CD14-positive monocyte (primary cell): ENCODE data around the gene PPFIBP2. TPM values are rescaled to one million over a fixed set of nuclear protein-coding genes. Genes with fewer than 3 reads are reported as not detected.

Experiments
- DNase-seq, 3 donors: peaks; one replicate each; pipeline ENCODE4 v3.0.0-alpha.2; 2011 to 2022
- H2AFZ ChIP-seq: 2 replicates; pipeline ENCODE4 v1.6.0; 2012; ENCODE audit warnings: mild to moderate bottlenecking, low read depth, low read length, inconsistent platforms; ENCODE audit not compliant: insufficient read depth, poor library complexity, severe bottlenecking
- H3K27ac ChIP-seq, 2 donors: 1 replicate in 1 of 2; 2 replicates in 1 of 2; pipeline ENCODE4 v1.5.1; 2012 to 2013; ENCODE audit warnings: low read length in 2 of 2, control low read depth in 1 of 2, inconsistent platforms in 1 of 2, low read depth in 1 of 2, mild to moderate bottlenecking in 1 of 2
- H3K27me3 ChIP-seq, 2 donors: one replicate each; pipeline versions ENCODE4 v1.6.0 to v1.6.1; 2011 to 2013; ENCODE audit warnings: low read length in 2 of 2; ENCODE audit not compliant: control insufficient read depth in 2 of 2, insufficient read depth in 2 of 2
- H3K36me3 ChIP-seq, 2 donors: replicated peaks in 1 of 2; 1 replicate in 1 of 2; 2 replicates in 1 of 2; pipeline versions ENCODE4 v1.5.1 to v1.6.1; 2012 to 2013; ENCODE audit warnings: low read length in 2 of 2, control low read depth in 1 of 2, inconsistent platforms in 1 of 2, mild to moderate bottlenecking in 1 of 2; ENCODE audit not compliant: insufficient read depth in 2 of 2, control insufficient read depth in 1 of 2
- H3K4me1 ChIP-seq, 2 donors: 1 replicate in 1 of 2; 2 replicates in 1 of 2; pipeline versions ENCODE4 v1.5.1 to v1.6.1; 2012 to 2013; ENCODE audit warnings: low read length in 2 of 2, control low read depth in 1 of 2, inconsistent platforms in 1 of 2, mild to moderate bottlenecking in 1 of 2, moderate library complexity in 1 of 2; ENCODE audit not compliant: insufficient read depth in 2 of 2, control insufficient read depth in 1 of 2
- H3K4me2 ChIP-seq: replicated peaks from 2 replicates; pipeline ENCODE3; 2012; ENCODE audit warnings: low read length, moderate library complexity, mild to moderate bottlenecking; ENCODE audit not compliant: poor library complexity, severe bottlenecking; ENCODE audit errors: extremely low read depth
- H3K4me3 ChIP-seq, 3 experiments: fragments of 200-600 bp in 1 of 3; sonication (generic) in 1 of 3; replicated peaks in 1 of 3; 1 replicate in 2 of 3; 2 replicates in 1 of 3; pipeline ENCODE4 v1.5.1; 2011 to 2013; ENCODE audit warnings: low read length in 3 of 3, mild to moderate bottlenecking in 3 of 3, control low read depth in 2 of 3, low read depth in 2 of 3, inconsistent platforms in 1 of 3, moderate library complexity in 1 of 3
- H3K79me2 ChIP-seq: 2 replicates; pipeline ENCODE4 v1.6.0; 2012; ENCODE audit warnings: mild to moderate bottlenecking, control low read depth, inconsistent platforms, low read length, moderate library complexity; ENCODE audit not compliant: insufficient read depth
- H3K9ac ChIP-seq: 2 replicates; pipeline ENCODE4 v1.6.0; 2017; ENCODE audit warnings: low read length, mild to moderate bottlenecking; ENCODE audit not compliant: insufficient read depth, poor library complexity, severe bottlenecking
- H3K9me3 ChIP-seq, 2 donors: replicated peaks in 1 of 2; 1 replicate in 1 of 2; 2 replicates in 1 of 2; pipeline versions ENCODE4 v1.5.1 to v1.6.1; 2012 to 2013; ENCODE audit warnings: low read length in 2 of 2, control low read depth in 1 of 2; ENCODE audit not compliant: control insufficient read depth in 1 of 2, insufficient read depth in 1 of 2
- H4K20me1 ChIP-seq: 2 replicates; pipeline ENCODE4 v1.6.0; 2012; ENCODE audit warnings: mild to moderate bottlenecking, low read length, control low read depth, moderate library complexity; ENCODE audit not compliant: insufficient read depth
- H3K27ac Mint-ChIP-seq, 7 donors: one replicate each; pipeline ENCODE4 v1.8.0; 2020; ENCODE audit warnings: mild to moderate bottlenecking in 7 of 7, mixed read lengths in 7 of 7, moderate library complexity in 6 of 7, inconsistent platforms in 2 of 7
- H3K27me3 Mint-ChIP-seq, 3 donors: one replicate each; pipeline ENCODE4 v1.8.0; 2021 to 2022; ENCODE audit warnings: low read depth in 3 of 3, mild to moderate bottlenecking in 3 of 3, mixed read lengths in 3 of 3, moderate library complexity in 3 of 3, inconsistent platforms in 1 of 3
- H3K36me3 Mint-ChIP-seq, 2 donors: one replicate each; pipeline ENCODE4 v1.8.0; 2020; ENCODE audit warnings: mixed read lengths in 2 of 2, inconsistent platforms in 1 of 2, mild to moderate bottlenecking in 1 of 2
- H3K4me1 Mint-ChIP-seq: one replicate; pipeline ENCODE4 v1.8.0; 2020; ENCODE audit warnings: mild to moderate bottlenecking, mixed read lengths
- H3K4me3 Mint-ChIP-seq, 2 donors: one replicate each; pipeline ENCODE4 v1.8.0; 2020; ENCODE audit warnings: mild to moderate bottlenecking in 2 of 2, mixed read lengths in 2 of 2, moderate library complexity in 1 of 2
- H3K9me3 Mint-ChIP-seq, 7 donors: one replicate each; pipeline ENCODE4 v1.8.0; 2020 to 2022; ENCODE audit warnings: mixed read lengths in 7 of 7, mild to moderate bottlenecking in 6 of 7, moderate library complexity in 6 of 7, inconsistent platforms in 2 of 7
- WGBS: methylation state at CpG from one replicate; pipeline ENCODE4 v1.1.5; 2013; ENCODE audit warnings: missing lambda C conversion rate; ENCODE audit not compliant: insufficient coverage; 5-methylcytosine and 5-hydroxymethylcytosine counted together
- intact Hi-C, 2 donors: fragments of 100-400 bp; cut with micrococcal nuclease; formaldehyde crosslinking; loops; one replicate each; pipeline versions ENCODE4 v1.15.0 to v1.15.1; 2023
- polyA plus RNA-seq, 3 donors: library from polyadenylated mRNA; depleted of rRNA in 1 of 3; unstranded in 2 of 3; stranded (reverse) in 1 of 3; fragments of 300-500 nt in 2 of 3; fragments of >200 nt in 1 of 3; fragmentation: Illumina TruSeq in 2 of 3; gene quantifications; 1 replicate in 2 of 3; 2 replicates in 1 of 3; pipeline ENCODE4 v1.2.3, GENCODE V29; 2012 to 2021
- TF ChIP-seq, protein P1 (sequence below): fragments of 200-600 bp; IDR thresholded peaks from one replicate; pipeline ENCODE4 v1.8.0; 2022; ENCODE audit warnings: antibody characterized with exemption, mild to moderate bottlenecking

The PPFIBP2 gene
- polyA plus RNA-seq, 3 donors = 5.9 to 41.6 (median 8.6) TPM

DNA sequence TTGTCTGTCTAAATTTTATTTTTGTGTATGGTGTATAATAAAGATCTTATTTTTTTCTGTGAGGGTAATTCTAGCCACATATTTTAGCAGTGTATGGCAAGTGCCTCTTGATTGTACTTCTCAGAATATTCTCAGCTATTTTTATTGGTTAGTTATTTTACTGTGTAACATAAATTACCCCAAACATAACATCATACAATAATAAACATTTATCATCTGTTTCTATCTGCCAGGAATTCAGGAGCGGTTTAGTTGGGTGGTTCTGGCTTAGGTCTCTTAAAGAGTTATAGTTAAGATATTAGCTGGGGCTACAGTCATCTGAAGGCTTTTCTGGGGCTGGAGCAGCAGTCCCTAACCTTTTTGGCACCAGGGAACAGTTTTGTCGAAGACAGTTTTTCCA is 47.8 kb downstream of the PPFIBP2 start:
- H3K9ac ChIP-seq = no peak overlapping the region
- Mint-ChIP-seq H3K36me3 (peaks cover 32 to 44% of the 10 kb centered on the region in 2 donors), H3K27ac (no peak overlapping the region), H3K4me3 (no peak overlapping the region), H3K9me3 (peaks cover 0 to 2% (median 0%) of the 10 kb centered on the region in 7 donors), H3K27me3 (peaks cover 2 to 6% (median 6%) of the 10 kb centered on the region in 3 donors), H3K4me1 (no peaks in the 10 kb centered on the region)
- no peak overlapping the region for H3K4me2 ChIP-seq
- H3K79me2 ChIP-seq = no peaks in the 10 kb centered on the region
- H2AFZ ChIP-seq = no peak overlapping the region
- DNase-seq = no peak
- peaks cover 8 to 20% of the 10 kb centered on the region in 2 donors for H3K36me3 ChIP-seq
- TF ChIP-seq, protein P1, sequence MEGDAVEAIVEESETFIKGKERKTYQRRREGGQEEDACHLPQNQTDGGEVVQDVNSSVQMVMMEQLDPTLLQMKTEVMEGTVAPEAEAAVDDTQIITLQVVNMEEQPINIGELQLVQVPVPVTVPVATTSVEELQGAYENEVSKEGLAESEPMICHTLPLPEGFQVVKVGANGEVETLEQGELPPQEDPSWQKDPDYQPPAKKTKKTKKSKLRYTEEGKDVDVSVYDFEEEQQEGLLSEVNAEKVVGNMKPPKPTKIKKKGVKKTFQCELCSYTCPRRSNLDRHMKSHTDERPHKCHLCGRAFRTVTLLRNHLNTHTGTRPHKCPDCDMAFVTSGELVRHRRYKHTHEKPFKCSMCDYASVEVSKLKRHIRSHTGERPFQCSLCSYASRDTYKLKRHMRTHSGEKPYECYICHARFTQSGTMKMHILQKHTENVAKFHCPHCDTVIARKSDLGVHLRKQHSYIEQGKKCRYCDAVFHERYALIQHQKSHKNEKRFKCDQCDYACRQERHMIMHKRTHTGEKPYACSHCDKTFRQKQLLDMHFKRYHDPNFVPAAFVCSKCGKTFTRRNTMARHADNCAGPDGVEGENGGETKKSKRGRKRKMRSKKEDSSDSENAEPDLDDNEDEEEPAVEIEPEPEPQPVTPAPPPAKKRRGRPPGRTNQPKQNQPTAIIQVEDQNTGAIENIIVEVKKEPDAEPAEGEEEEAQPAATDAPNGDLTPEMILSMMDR = no peak
- no peaks in the 10 kb centered on the region for H3K9me3 ChIP-seq
- H3K27ac ChIP-seq = no peak overlapping the region
- intact Hi-C loops = no loop called here
- WGBS = 100% methylated on average over 1 of the region's 2 CpGs
- H3K4me1 ChIP-seq = no peaks in the 10 kb centered on the region
- H3K27me3 ChIP-seq = no peaks in the 10 kb centered on the region
- H3K4me3 ChIP-seq = no peak overlapping the region
- H4K20me1 ChIP-seq = peaks cover 47% of the 10 kb centered on the region

DNA sequence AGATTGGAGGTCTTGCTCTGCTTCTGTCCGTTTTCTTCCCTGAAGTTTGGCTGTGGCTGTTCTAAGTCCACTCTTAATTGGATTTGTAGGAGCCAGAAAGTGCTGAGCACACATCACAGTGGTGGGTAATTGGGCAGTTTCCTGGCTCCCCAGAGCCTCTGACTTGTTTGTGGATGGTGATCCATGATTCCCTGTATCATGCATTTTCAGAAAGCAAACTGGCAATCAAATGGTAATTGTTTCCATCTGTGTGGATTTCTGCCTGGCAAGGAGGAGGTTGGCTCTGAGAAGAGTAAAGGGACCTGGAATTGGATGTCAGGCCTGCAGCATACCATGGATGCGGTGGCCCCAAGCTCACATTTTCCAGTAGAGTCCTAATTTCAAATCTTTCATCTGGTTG is 49.5 kb downstream of the PPFIBP2 start:
- H4K20me1 ChIP-seq = peaks cover 43% of the 10 kb centered on the region
- no peaks in the 10 kb centered on the region for H3K9me3 ChIP-seq
- WGBS = 100% methylated on average over 1 of the region's 2 CpGs
- H3K4me1 ChIP-seq = no peaks in the 10 kb centered on the region
- H3K9ac ChIP-seq = no peak overlapping the region
- no peak overlapping the region for H3K4me3 ChIP-seq
- no peak overlapping the region for H3K27ac ChIP-seq
- no peak for DNase-seq
- no peaks in the 10 kb centered on the region for H3K79me2 ChIP-seq
- peaks cover 11 to 33% of the 10 kb centered on the region in 2 donors for H3K36me3 ChIP-seq
- Mint-ChIP-seq H3K27ac (no peak overlapping the region), H3K4me3 (no peak overlapping the region), H3K4me1 (no peaks in the 10 kb centered on the region), H3K36me3 (peaks cover 35 to 46% of the 10 kb centered on the region in 2 donors), H3K27me3 (peaks cover 0 to 5% (median 2%) of the 10 kb centered on the region in 3 donors), H3K9me3 (peaks cover 0 to 2% (median 0%) of the 10 kb centered on the region in 7 donors)
- H3K27me3 ChIP-seq = no peaks in the 10 kb centered on the region
- intact Hi-C loops = no loop called here
- TF ChIP-seq, protein P1 = no peak
- H3K4me2 ChIP-seq = no peak overlapping the region
- no peak overlapping the region for H2AFZ ChIP-seq
